ENCODE measurements around the gene MIF4GD.

DNA sequence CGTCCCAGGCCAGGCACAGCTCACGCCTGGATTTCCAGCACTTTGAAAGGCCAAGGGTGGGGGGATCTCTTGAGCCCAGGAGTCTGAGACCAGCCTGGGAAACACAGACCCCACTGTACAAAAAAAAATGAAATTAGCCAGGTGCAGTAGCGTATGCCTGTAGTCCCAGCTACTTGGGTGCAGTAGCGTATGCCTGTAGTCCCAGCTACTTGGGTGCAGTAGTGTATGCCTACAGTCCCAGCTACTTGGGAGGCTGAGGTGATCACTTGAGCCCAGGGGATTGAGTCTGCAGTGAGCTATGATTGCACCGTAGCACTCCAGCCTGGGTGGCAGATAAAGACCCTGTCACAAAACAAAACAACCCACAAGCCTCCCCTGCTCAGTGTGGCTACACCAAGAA, 45.2 kb upstream of the MIF4GD start:
- no peak for TF ChIP-seq CTCF (IDR thresholded peaks at IDR 0.05)
- TF ChIP-seq POLR2A (IDR thresholded peaks at IDR 0.05): no peak

Measured in prostate gland (tissue), 2 donors.